Measurements from ENCODE around the gene SPINK4.

- TF ChIP-seq GATA2 (IDR thresholded peaks at IDR 0.05; ENCODE audit: low read depth, low read length): no peak
- no peak for TF ChIP-seq GATA3 (IDR thresholded peaks at IDR 0.05; ENCODE audit: low read depth, low read length)
Observed at GRCh38 chr9:33291901-33292300, 51.9 kb downstream of the SPINK4 start.
